H1 (cell line): ENCODE data around the gene LMTK2. TPM values are rescaled to one million over a fixed set of nuclear protein-coding genes. Genes with fewer than 3 reads are reported as not detected.

Source experiments
- BACH1 ChIP-seq: IDR thresholded peaks from 2 replicates; pipeline ENCODE4 v1.6.1; 2012; ENCODE audit warnings: low read length, improper control_type of control experiment
- YY1 ChIP-seq: IDR thresholded peaks from 2 replicates; pipeline ENCODE4 v1.6.1; 2011; ENCODE audit warnings: low read depth, mild to moderate bottlenecking, low read length
- polyA plus RNA-seq, 7 experiments: library from polyadenylated mRNA; depleted of rRNA in 3 of 7; stranded (reverse) in 5 of 7; unstranded in 2 of 7; fragments of >200 nt in 5 of 7; fragments of 200-250 nt in 2 of 7; gene quantifications; 1 replicate in 5 of 7; 2 replicates in 1 of 7; 4 replicates in 1 of 7; pipeline versions ENCODE4 v1.2.1 to v1.2.3, GENCODE V29; 2011 to 2013; ENCODE audit warnings: missing spikeins in 2 of 7, mixed read lengths in 2 of 7
- total RNA-seq: library from RNA; stranded (reverse); fragmentation: NEBNext Ultra II Directional; extraction: Animal tissue kit (Norgen Biotek cat#: 25700); gene quantifications from 2 replicates; pipeline ENCODE4 v1.2.1, GENCODE V29; 2021

Gene LMTK2
- total and polyA plus RNA-seq, 2 of the 8 experiments (the other 6 are each of a cell fraction or from before 2014, with no cell fraction given) = 9.7 to 30.7 TPM

- TF ChIP-seq BACH1 = no peak
- TF ChIP-seq YY1 = no peak
Measured at GRCh38 chr7:98058186-98058585, 48.5 kb upstream of the LMTK2 start (continued).
